HG02571 (cell line): ENCODE measurements around the gene ASTN2.

Experiments used
- ATAC-seq: cut with Tn5 transposase; IDR thresholded peaks from one replicate; pipeline ENCODE4 v1.9.1; 2021; ENCODE audit warnings: mild to moderate bottlenecking, moderate library complexity; ENCODE audit not compliant: unreplicated experiment

Gene ASTN2

GRCh38 chr9:117368684-117369230 lies 46.1 kb downstream of the ASTN2 start:
- ATAC-seq, result no peak

GRCh38 chr9:117365438-117365837 lies 49.4 kb downstream of the ASTN2 start:
- no peak for ATAC-seq

- ATAC-seq, result no peak
Measured at GRCh38 chr9:117363006-117363405, 51.9 kb downstream of the ASTN2 start.

GRCh38 chr9:117359910-117360309 lies 54.9 kb downstream of the ASTN2 start:
- ATAC-seq, result no peak

GRCh38 chr9:117355542-117355941 lies 59.3 kb downstream of the ASTN2 start:
- ATAC-seq, result no peak

- no peak for ATAC-seq
Measured at GRCh38 chr9:117354997-117355396, 59.9 kb downstream of the ASTN2 start.

GRCh38 chr9:117354244-117354847 lies 60.5 kb downstream of the ASTN2 start:
- no peak for ATAC-seq

GRCh38 chr9:117344892-117345660 lies 69.8 kb downstream of the ASTN2 start:
- no peak for ATAC-seq

- no peak for ATAC-seq
Measured at GRCh38 chr9:117343427-117343826, 71.4 kb downstream of the ASTN2 start.

- ATAC-seq, result no peak
Measured at GRCh38 chr9:117341151-117341550, 73.7 kb downstream of the ASTN2 start.

- no peak for ATAC-seq
Measured at GRCh38 chr9:117340422-117340821, 74.4 kb downstream of the ASTN2 start.

- no peak for ATAC-seq
Measured at GRCh38 chr9:117335837-117336433, 78.9 kb downstream of the ASTN2 start.

GRCh38 chr9:117334101-117334500 lies 80.8 kb downstream of the ASTN2 start:
- no peak for ATAC-seq

- no peak for ATAC-seq
Measured at GRCh38 chr9:117325831-117326230, 89.0 kb downstream of the ASTN2 start.

GRCh38 chr9:117325110-117325731 lies 89.6 kb downstream of the ASTN2 start:
- no peak for ATAC-seq

GRCh38 chr9:117323390-117323789 lies 91.5 kb downstream of the ASTN2 start:
- no peak for ATAC-seq

GRCh38 chr9:117317192-117317591 lies 97.7 kb downstream of the ASTN2 start:
- ATAC-seq, result no peak

- no peak for ATAC-seq
Measured at GRCh38 chr9:117315236-117315635, 99.6 kb downstream of the ASTN2 start.

- no peak for ATAC-seq
Measured at GRCh38 chr9:117313989-117314388, 100.9 kb downstream of the ASTN2 start.

GRCh38 chr9:117307701-117308100 lies 107.2 kb downstream of the ASTN2 start:
- ATAC-seq, result no peak

- no peak for ATAC-seq
Measured at GRCh38 chr9:117306032-117306431, 108.8 kb downstream of the ASTN2 start.
